ENCODE data around the gene TMEM109. TPM values are rescaled to one million over a fixed set of nuclear protein-coding genes. Genes with fewer than 3 reads are reported as not detected.

Gene TMEM109
- total and polyA plus RNA-seq, 2 donors = 18.7 to 58.1 TPM

DNA sequence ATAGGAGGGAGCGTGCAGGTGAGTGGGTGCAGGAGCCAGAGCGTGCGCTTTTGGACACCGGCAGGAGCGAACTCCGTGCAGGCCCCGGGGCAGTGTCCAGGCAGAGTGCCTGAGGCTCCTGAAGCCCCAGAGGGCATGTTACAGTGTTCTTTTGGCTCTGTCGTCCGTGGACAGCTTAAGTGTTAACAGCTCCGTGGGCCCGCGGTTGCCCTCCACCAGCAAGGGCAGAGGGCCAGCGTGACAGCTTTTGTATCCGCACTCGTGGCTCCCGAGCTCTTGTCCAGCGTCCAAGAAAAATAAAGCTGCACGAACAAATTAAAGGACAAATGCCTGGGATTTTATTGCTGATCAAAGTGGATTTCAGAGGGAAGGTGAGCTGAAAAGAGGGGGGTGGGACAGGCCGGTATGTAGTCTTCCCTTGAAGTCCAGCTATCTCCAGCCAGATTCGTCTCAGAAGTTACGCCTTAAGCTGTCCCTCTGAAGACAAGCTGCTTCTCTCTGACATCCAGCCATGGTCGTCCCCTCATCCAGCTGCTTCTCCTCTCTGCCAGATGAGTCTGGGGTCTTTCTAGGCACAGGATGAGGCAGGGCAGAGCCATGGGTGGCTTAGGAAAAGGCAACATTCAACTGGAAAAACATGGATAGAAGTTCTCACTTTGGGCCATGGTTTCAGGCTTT is 968 bp upstream of the TMEM109 start:
- Histone ChIP-seq H3K36me3 (ENCODE audit: control insufficient read depth in 2 of 2, insufficient read depth in 2 of 2, low read length in 1 of 2) (peaks cover 0 to 1% of the 10 kb centered on the region in 2 donors), H3K4me3 (ENCODE audit: low read length in 2 of 2) (peak overlapping the region; percentile 67 to 68), H3K27ac (ENCODE audit: low read depth in 1 of 2, low read length in 1 of 2) (peak overlapping the region; percentile 84 to 93), H3K27me3 (ENCODE audit: control insufficient read depth in 2 of 2, insufficient read depth in 1 of 2, low read length in 1 of 2) (no peaks in the 10 kb centered on the region), H3K9me3 (ENCODE audit: control insufficient read depth in 2 of 2, insufficient read depth in 1 of 2, low read length in 1 of 2) (peaks cover 0 to 2% of the 10 kb centered on the region in 2 donors), H3K4me1 (ENCODE audit: control insufficient read depth in 2 of 2, insufficient read depth in 2 of 2, low read length in 2 of 2) (peaks cover 42 to 61% of the 10 kb centered on the region in 2 donors)
- DNase-seq (ENCODE audit: low read depth in 6 of 9, low spot score in 9 of 9) = no peak
- 93% methylated on average over 22 of the region's 22 CpGs for WGBS

DNA sequence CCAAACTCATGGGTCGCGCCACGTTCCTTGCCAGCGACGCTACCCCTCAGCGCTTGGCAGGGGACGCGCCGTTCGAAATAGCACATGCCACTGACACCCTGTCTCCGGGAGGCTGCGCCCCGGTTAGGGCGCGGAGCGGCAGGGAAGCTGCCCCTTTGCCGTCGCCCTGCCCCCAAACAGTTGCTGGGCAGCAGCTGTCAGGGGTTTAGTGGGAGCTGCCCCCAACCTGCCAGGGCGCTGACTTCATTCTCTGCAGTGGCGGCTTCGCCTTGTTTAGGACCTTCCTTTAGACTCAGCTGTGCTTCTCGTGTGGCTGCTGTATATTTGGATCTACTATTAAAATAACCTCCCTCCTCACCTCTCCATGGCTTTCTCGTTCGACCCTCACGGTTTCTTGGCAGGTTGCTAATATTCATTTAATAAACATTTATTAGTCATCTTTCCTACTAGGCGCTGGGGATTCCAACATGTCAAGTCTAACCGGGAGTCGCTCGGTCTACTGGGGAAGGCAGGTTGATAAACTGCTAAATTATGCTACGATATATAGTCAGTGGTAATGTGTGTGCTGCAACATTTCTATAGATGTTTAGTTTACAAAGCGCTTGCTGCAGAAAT is 782 bp downstream of the TMEM109 start:
- H3K4me1 ChIP-seq (ENCODE audit: control insufficient read depth in 2 of 2, insufficient read depth in 2 of 2, low read length in 2 of 2) = peaks cover 42 to 65% of the 10 kb centered on the region in 2 donors
- H3K27me3 ChIP-seq (ENCODE audit: control insufficient read depth in 2 of 2, insufficient read depth in 1 of 2, low read length in 1 of 2) = no peaks in the 10 kb centered on the region
- H3K27ac ChIP-seq (ENCODE audit: low read depth in 1 of 2, low read length in 1 of 2) = peak overlapping the region; percentile 88 to 93
- H3K9me3 ChIP-seq (ENCODE audit: control insufficient read depth in 2 of 2, insufficient read depth in 1 of 2, low read length in 1 of 2) = peaks cover 0 to 2% of the 10 kb centered on the region in 2 donors
- H3K36me3 ChIP-seq (ENCODE audit: control insufficient read depth in 2 of 2, insufficient read depth in 2 of 2, low read length in 1 of 2) = peaks cover 4 to 9% of the 10 kb centered on the region in 2 donors
- peak in 5 of 9 donors; percentile 28 to 65 (median 36) for DNase-seq (ENCODE audit: low read depth in 6 of 9, low spot score in 9 of 9)
- WGBS = 2% methylated on average over 31 of the region's 31 CpGs
- H3K4me3 ChIP-seq (ENCODE audit: low read length in 2 of 2) = peak overlapping the region; percentile 67 to 68

DNA sequence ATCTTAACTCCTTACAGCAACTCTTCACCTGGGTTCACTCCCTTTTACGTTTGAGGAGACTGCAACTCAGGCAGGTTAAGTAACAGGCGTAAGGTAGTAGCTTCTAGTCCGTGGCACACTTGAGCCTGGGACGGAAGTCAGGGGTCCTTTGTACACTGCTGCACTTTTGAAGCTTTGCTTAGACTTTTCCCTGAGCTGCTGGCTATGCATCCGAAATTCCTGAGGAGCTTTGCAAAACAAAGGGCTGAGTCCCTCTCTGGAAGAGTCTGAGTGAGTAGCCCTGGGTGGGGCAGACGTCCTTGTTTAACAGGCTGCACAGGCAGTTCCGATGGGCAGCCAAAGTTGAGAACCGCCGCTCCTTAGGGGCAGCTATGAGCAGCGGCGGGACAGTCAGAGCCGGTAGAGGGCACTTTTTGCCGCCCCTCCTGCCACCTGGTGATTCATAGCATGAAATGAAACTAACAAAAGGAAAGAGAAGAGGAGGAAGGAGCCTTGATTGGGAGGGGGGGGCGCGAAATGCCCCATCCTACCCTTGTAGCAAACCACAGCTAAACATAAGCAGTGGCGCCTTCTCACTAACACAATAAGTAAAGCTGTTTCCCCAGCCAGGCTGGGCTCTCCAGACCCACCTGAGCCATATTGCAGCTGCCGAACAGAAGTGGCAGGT is 1.4 kb downstream of the TMEM109 start:
- no peaks in the 10 kb centered on the region for H3K27me3 ChIP-seq (ENCODE audit: control insufficient read depth in 2 of 2, insufficient read depth in 1 of 2, low read length in 1 of 2)
- H3K27ac ChIP-seq (ENCODE audit: low read depth in 1 of 2, low read length in 1 of 2) = peak overlapping the region; percentile 88 to 93
- peak overlapping the region; percentile 67 to 68 for H3K4me3 ChIP-seq (ENCODE audit: low read length in 2 of 2)
- WGBS = 3% methylated on average over 17 of the region's 17 CpGs
- H3K4me1 ChIP-seq (ENCODE audit: control insufficient read depth in 2 of 2, insufficient read depth in 2 of 2, low read length in 2 of 2) = peaks cover 37 to 66% of the 10 kb centered on the region in 2 donors
- peak in 5 of 9 donors; percentile 37 to 84 (median 58) for DNase-seq (ENCODE audit: low read depth in 6 of 9, low spot score in 9 of 9)
- H3K36me3 ChIP-seq (ENCODE audit: control insufficient read depth in 2 of 2, insufficient read depth in 2 of 2, low read length in 1 of 2) = peaks cover 10 to 15% of the 10 kb centered on the region in 2 donors
- H3K9me3 ChIP-seq (ENCODE audit: control insufficient read depth in 2 of 2, insufficient read depth in 1 of 2, low read length in 1 of 2) = no peaks in the 10 kb centered on the region

DNA sequence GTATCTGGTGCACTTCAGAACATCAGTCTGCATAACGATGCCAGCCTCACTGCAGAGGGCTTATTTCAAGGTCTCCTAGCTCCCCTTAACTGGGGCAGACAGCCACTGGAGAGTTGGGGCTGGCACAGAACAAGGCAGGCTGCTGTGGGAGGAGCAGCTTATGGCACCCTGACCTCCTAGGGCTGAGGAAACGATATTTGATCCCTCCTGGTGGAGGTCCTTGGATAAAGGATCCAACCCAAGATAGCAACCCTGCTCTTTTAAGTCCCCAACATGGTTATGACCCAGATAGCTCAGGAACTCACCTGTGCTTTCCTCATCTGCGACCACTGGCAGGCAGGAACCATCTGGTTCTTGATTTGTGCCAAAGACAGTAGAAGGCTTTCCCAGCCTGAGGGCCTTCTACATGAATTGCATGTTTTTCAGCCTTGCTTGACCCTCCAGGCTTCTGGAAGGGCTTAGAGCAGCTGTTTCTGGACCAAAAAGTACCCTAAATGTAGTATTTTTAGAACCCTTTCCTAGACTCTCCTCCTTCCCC is 2.8 kb downstream of the TMEM109 start:
- H3K27me3 ChIP-seq (ENCODE audit: control insufficient read depth in 2 of 2, insufficient read depth in 1 of 2, low read length in 1 of 2) = no peaks in the 10 kb centered on the region
- peaks cover 36 to 55% of the 10 kb centered on the region in 2 donors for H3K4me1 ChIP-seq (ENCODE audit: control insufficient read depth in 2 of 2, insufficient read depth in 2 of 2, low read length in 2 of 2)
- H3K9me3 ChIP-seq (ENCODE audit: control insufficient read depth in 2 of 2, insufficient read depth in 1 of 2, low read length in 1 of 2) = no peaks in the 10 kb centered on the region
- WGBS = 81% methylated on average over 3 of the region's 3 CpGs
- H3K27ac ChIP-seq (ENCODE audit: low read depth in 1 of 2, low read length in 1 of 2) = peak overlapping the region; percentile 43 to 65
- no peak overlapping the region for H3K4me3 ChIP-seq (ENCODE audit: low read length in 2 of 2)
- peaks cover 23 to 29% of the 10 kb centered on the region in 2 donors for H3K36me3 ChIP-seq (ENCODE audit: control insufficient read depth in 2 of 2, insufficient read depth in 2 of 2, low read length in 1 of 2)
- DNase-seq (ENCODE audit: low read depth in 6 of 9, low spot score in 9 of 9) = peak in 2 of 9 donors; percentile 37 to 57

DNA sequence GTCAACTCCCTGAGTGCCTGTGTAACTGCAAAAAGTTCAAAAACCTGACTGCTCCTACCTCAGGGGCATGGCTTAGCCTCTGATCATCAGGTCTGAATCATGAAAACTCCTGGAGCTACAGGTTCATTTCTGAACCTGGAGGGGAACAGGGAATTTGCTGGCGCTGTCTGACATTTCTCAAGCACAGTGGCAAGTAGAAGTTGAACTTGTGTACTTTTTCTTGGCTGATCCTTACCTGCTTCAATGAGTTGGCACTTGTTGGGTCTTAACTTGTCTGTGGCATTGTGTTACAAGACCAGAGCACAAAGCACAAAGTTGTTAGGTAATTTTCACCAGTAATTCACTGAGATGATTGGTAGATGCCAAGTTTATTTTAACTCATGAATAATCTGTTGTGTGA is 3.3 kb downstream of the TMEM109 start:
- Histone ChIP-seq H3K27ac (ENCODE audit: low read depth in 1 of 2, low read length in 1 of 2) (no peak overlapping the region), H3K4me1 (ENCODE audit: control insufficient read depth in 2 of 2, insufficient read depth in 2 of 2, low read length in 2 of 2) (peaks cover 32 to 50% of the 10 kb centered on the region in 2 donors), H3K4me3 (ENCODE audit: low read length in 2 of 2) (no peak overlapping the region), H3K27me3 (ENCODE audit: control insufficient read depth in 2 of 2, insufficient read depth in 1 of 2, low read length in 1 of 2) (no peaks in the 10 kb centered on the region), H3K36me3 (ENCODE audit: control insufficient read depth in 2 of 2, insufficient read depth in 2 of 2, low read length in 1 of 2) (peaks cover 28 to 34% of the 10 kb centered on the region in 2 donors), H3K9me3 (ENCODE audit: control insufficient read depth in 2 of 2, insufficient read depth in 1 of 2, low read length in 1 of 2) (no peaks in the 10 kb centered on the region)
- no peak for DNase-seq (ENCODE audit: low read depth in 6 of 9, low spot score in 9 of 9)
- WGBS = 91% methylated on average over 1 of the region's 1 CpG

DNA sequence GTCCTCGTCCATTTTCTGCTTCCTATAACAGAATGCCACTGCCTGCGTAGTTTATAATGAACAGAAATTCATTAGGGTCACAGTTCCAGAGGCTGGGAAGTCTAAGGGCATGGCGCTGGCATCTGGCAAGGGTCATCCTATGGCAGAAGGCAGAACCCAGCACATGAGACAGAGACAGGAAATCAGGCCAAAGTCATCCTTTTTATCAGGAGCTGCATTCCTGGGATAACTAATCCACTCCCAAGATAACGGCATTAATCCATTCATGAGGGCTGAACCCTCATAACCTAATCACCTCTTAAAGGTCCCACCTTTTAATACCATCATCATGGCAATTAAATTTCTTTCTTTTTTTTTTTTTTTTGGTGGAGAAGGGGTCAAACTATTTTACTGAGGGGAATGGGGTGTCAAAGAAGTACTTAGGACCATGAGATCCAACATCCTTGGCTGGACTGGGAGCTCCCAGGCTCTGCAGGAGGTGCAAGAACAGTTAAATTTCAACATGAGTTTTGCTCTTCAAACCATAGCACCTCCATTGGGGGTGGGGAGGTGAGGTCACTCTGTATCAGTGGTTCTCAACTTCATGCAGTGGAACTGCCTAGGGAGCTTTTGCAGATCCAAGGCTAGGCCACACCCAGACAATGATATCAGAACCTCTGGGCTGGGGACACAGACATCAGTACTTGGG is 4.4 kb downstream of the TMEM109 start:
- 97% methylated on average over 4 of the region's 4 CpGs for WGBS
- peaks cover 1 to 5% of the 10 kb centered on the region in 2 donors for H3K27me3 ChIP-seq (ENCODE audit: control insufficient read depth in 2 of 2, insufficient read depth in 1 of 2, low read length in 1 of 2)
- H3K4me3 ChIP-seq (ENCODE audit: low read length in 2 of 2) = no peak overlapping the region
- peaks cover 40 to 45% of the 10 kb centered on the region in 2 donors for H3K36me3 ChIP-seq (ENCODE audit: control insufficient read depth in 2 of 2, insufficient read depth in 2 of 2, low read length in 1 of 2)
- H3K27ac ChIP-seq (ENCODE audit: low read depth in 1 of 2, low read length in 1 of 2) = no peak overlapping the region
- no peaks in the 10 kb centered on the region for H3K9me3 ChIP-seq (ENCODE audit: control insufficient read depth in 2 of 2, insufficient read depth in 1 of 2, low read length in 1 of 2)
- no peak for DNase-seq (ENCODE audit: low read depth in 6 of 9, low spot score in 9 of 9)
- H3K4me1 ChIP-seq (ENCODE audit: control insufficient read depth in 2 of 2, insufficient read depth in 2 of 2, low read length in 2 of 2) = peaks cover 20 to 38% of the 10 kb centered on the region in 2 donors

DNA sequence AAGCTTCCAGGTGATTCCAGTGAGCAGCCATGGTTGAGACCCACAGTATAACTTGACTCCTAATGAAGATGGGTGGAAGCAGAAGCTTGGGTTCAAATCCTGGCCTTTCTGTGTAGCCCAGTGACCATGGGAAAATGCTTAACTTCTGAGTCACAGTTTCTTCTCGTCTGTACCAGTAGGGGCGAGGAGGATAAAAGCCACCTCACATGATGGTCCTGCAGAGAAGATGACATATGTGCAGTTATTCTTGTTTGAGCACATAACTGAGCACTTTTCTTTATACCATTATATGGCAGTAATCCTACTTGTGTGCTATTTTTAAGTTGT is 4.9 kb downstream of the TMEM109 start:
- Histone ChIP-seq H3K4me1 (ENCODE audit: control insufficient read depth in 2 of 2, insufficient read depth in 2 of 2, low read length in 2 of 2) (peaks cover 19 to 40% of the 10 kb centered on the region in 2 donors), H3K36me3 (ENCODE audit: control insufficient read depth in 2 of 2, insufficient read depth in 2 of 2, low read length in 1 of 2) (peaks cover 43 to 45% of the 10 kb centered on the region in 2 donors), H3K9me3 (ENCODE audit: control insufficient read depth in 2 of 2, insufficient read depth in 1 of 2, low read length in 1 of 2) (no peaks in the 10 kb centered on the region), H3K27ac (ENCODE audit: low read depth in 1 of 2, low read length in 1 of 2) (no peak overlapping the region), H3K4me3 (ENCODE audit: low read length in 2 of 2) (no peak overlapping the region), H3K27me3 (ENCODE audit: control insufficient read depth in 2 of 2, insufficient read depth in 1 of 2, low read length in 1 of 2) (peaks cover 6 to 10% of the 10 kb centered on the region in 2 donors)
- WGBS = 94% methylated on average over 2 of the region's 2 CpGs
- no peak for DNase-seq (ENCODE audit: low read depth in 6 of 9, low spot score in 9 of 9)

DNA sequence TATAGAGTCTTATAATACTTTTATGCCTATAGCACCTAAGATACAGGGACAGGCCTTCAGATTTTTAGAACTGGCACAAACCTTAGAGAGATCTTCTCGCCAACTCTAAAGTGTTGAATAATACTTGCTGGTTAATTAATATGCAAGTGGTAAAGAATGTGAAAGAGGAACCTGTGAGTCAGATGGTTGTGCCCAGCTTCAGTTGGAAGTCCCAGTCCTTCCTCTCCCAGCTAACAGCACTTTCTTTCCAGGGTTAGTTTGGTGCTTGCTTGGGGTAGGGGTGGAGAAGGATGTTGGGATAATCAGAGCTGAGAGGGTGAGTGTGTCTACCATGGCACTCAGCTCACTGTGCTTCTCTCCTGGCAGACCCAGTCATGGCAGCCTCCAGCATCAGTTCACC is 5.4 kb downstream of the TMEM109 start:
- Histone ChIP-seq H3K27ac (ENCODE audit: low read depth in 1 of 2, low read length in 1 of 2) (no peak overlapping the region), H3K36me3 (ENCODE audit: control insufficient read depth in 2 of 2, insufficient read depth in 2 of 2, low read length in 1 of 2) (peaks cover 43 to 45% of the 10 kb centered on the region in 2 donors), H3K4me3 (ENCODE audit: low read length in 2 of 2) (no peak overlapping the region), H3K4me1 (ENCODE audit: control insufficient read depth in 2 of 2, insufficient read depth in 2 of 2, low read length in 2 of 2) (peaks cover 23 to 44% of the 10 kb centered on the region in 2 donors), H3K27me3 (ENCODE audit: control insufficient read depth in 2 of 2, insufficient read depth in 1 of 2, low read length in 1 of 2) (peaks cover 8 to 15% of the 10 kb centered on the region in 2 donors), H3K9me3 (ENCODE audit: control insufficient read depth in 2 of 2, insufficient read depth in 1 of 2, low read length in 1 of 2) (no peaks in the 10 kb centered on the region)
- DNase-seq (ENCODE audit: low read depth in 6 of 9, low spot score in 9 of 9) = no peak
- 97% methylated on average over 1 of the region's 1 CpG for WGBS
